Parathyroid adenoma (tissue), 2 donors: ENCODE measurements around the gene DNAAF5.

Experiments used
- H2AFZ ChIP-seq: fragments of 300-600 bp; sonication (generic); one replicate; pipeline ENCODE4 v1.7.0; 2017; ENCODE audit warnings: antibody characterized with exemption, mild to moderate bottlenecking
- H3K27ac ChIP-seq: fragments of 300-600 bp; sonication (generic); one replicate; pipeline ENCODE4 v1.7.0; 2017
- H3K27me3 ChIP-seq: fragments of 300-600 bp; sonication (generic); one replicate; pipeline ENCODE4 v1.7.0; 2017; ENCODE audit warnings: low read length; ENCODE audit not compliant: control insufficient read depth, insufficient read depth
- H3K36me3 ChIP-seq: fragments of 300-600 bp; sonication (generic); one replicate; pipeline ENCODE4 v1.7.0; 2017; ENCODE audit warnings: low read length; ENCODE audit not compliant: control insufficient read depth, insufficient read depth
- H3K4me1 ChIP-seq: fragments of 300-600 bp; sonication (generic); one replicate; pipeline ENCODE4 v1.7.0; 2017; ENCODE audit warnings: control low read depth
- H3K4me2 ChIP-seq: fragments of 300-600 bp; sonication (generic); one replicate; pipeline ENCODE4 v1.7.0; 2017; ENCODE audit warnings: low read length
- H3K4me3 ChIP-seq: fragments of 300-600 bp; sonication (generic); one replicate; pipeline ENCODE4 v1.7.0; 2017; ENCODE audit warnings: low read depth, low read length
- H3K79me2 ChIP-seq: fragments of 300-600 bp; sonication (generic); one replicate; pipeline ENCODE4 v1.7.0; 2017; ENCODE audit warnings: control low read depth
- H3K9ac ChIP-seq: fragments of 300-600 bp; sonication (generic); one replicate; pipeline ENCODE4 v1.7.0; 2017; ENCODE audit warnings: mild to moderate bottlenecking
- H3K9me3 ChIP-seq: fragments of 300-600 bp; sonication (generic); one replicate; pipeline ENCODE4 v1.7.0; 2017; ENCODE audit warnings: low read length; ENCODE audit not compliant: control insufficient read depth
- CTCF ChIP-seq: fragments of 300-600 bp; sonication (generic); IDR thresholded peaks from one replicate; pipeline ENCODE4 v1.7.0; 2017; ENCODE audit warnings: antibody characterized with exemption, mild to moderate bottlenecking
- donor health status: primary hyperparathyroidism.

Gene DNAAF5

GRCh38 chr7:682810-683209, 43.7 kb upstream of the DNAAF5 start:
- TF ChIP-seq CTCF = no peak
- Histone ChIP-seq H3K4me2 (no peak overlapping the region), H3K4me1 (no peaks in the 10 kb centered on the region), H3K9ac (no peak overlapping the region), H3K79me2 (peaks cover 7% of the 10 kb centered on the region), H3K27ac (no peak overlapping the region), H3K36me3 (no peaks in the 10 kb centered on the region), H3K4me3 (no peak overlapping the region), H3K9me3 (no peaks in the 10 kb centered on the region), H2AFZ (no peak overlapping the region), H3K27me3 (no peaks in the 10 kb centered on the region)

- Histone ChIP-seq H3K9ac (no peak overlapping the region), H3K4me1 (no peaks in the 10 kb centered on the region), H3K36me3 (no peaks in the 10 kb centered on the region), H3K9me3 (no peaks in the 10 kb centered on the region), H3K4me2 (no peak overlapping the region), H3K27me3 (no peaks in the 10 kb centered on the region), H3K79me2 (peaks cover 10% of the 10 kb centered on the region), H2AFZ (no peak overlapping the region), H3K27ac (no peak overlapping the region), H3K4me3 (no peak overlapping the region)
- TF ChIP-seq CTCF = no peak
Observed at GRCh38 chr7:683526-684205, 42.8 kb upstream of the DNAAF5 start.

- no peak overlapping the region for H3K4me3 ChIP-seq
- H3K9ac ChIP-seq = no peak overlapping the region
- no peaks in the 10 kb centered on the region for H3K9me3 ChIP-seq
- no peaks in the 10 kb centered on the region for H3K4me1 ChIP-seq
- H3K36me3 ChIP-seq = no peaks in the 10 kb centered on the region
- H2AFZ ChIP-seq = no peak overlapping the region
- no peak overlapping the region for H3K27ac ChIP-seq
- H3K79me2 ChIP-seq = peaks cover 10% of the 10 kb centered on the region
- H3K4me2 ChIP-seq = no peak overlapping the region
- no peaks in the 10 kb centered on the region for H3K27me3 ChIP-seq
- no peak for TF ChIP-seq CTCF
Observed at GRCh38 chr7:684416-684815, 42.1 kb upstream of the DNAAF5 start.

GRCh38 chr7:685540-685939, 41.0 kb upstream of the DNAAF5 start:
- Histone ChIP-seq H3K4me1 (no peaks in the 10 kb centered on the region), H3K4me3 (no peak overlapping the region), H2AFZ (no peak overlapping the region), H3K9me3 (no peaks in the 10 kb centered on the region), H3K36me3 (no peaks in the 10 kb centered on the region), H3K27ac (no peak overlapping the region), H3K79me2 (peaks cover 10% of the 10 kb centered on the region), H3K9ac (no peak overlapping the region), H3K27me3 (no peaks in the 10 kb centered on the region), H3K4me2 (no peak overlapping the region)
- TF ChIP-seq CTCF = no peak
